Fibroblast of mammary gland (primary cell): ENCODE measurements around the gene POLRMT.

Experiments
- DNase-seq: peaks from one replicate; pipeline ENCODE4 v3.0.0-alpha.2; 2010; ENCODE audit warnings: low read depth
- H3K4me3 ChIP-seq: 2 replicates; pipeline ENCODE4 v1.5.1; 2011; ENCODE audit warnings: low read depth, mild to moderate bottlenecking, low read length, moderate library complexity; ENCODE audit not compliant: control insufficient read depth
- TF ChIP-seq, protein P1 (sequence below): conservative IDR thresholded peaks from 2 replicates; pipeline ENCODE4 v1.5.1; 2011; ENCODE audit warnings: low read depth, low read length, inconsistent platforms; ENCODE audit not compliant: control insufficient read depth, insufficient read depth

Gene POLRMT

DNA sequence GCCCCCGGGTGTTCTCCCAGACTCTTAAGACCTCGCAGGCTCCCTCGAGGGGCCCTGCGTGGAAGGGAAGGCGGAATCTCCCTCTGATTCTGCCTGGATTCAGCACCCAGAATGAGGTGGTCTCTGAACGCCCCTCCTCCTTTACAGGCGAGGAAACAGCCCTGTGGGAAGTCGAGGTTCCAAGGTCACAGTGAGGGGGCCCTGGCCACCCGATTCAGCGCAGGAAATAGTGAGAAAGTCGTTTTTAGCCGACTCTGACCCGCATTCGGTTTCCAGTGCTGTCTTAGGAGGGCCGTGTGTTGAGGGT, 59.9 kb downstream of the POLRMT start:
- TF ChIP-seq, protein P1, sequence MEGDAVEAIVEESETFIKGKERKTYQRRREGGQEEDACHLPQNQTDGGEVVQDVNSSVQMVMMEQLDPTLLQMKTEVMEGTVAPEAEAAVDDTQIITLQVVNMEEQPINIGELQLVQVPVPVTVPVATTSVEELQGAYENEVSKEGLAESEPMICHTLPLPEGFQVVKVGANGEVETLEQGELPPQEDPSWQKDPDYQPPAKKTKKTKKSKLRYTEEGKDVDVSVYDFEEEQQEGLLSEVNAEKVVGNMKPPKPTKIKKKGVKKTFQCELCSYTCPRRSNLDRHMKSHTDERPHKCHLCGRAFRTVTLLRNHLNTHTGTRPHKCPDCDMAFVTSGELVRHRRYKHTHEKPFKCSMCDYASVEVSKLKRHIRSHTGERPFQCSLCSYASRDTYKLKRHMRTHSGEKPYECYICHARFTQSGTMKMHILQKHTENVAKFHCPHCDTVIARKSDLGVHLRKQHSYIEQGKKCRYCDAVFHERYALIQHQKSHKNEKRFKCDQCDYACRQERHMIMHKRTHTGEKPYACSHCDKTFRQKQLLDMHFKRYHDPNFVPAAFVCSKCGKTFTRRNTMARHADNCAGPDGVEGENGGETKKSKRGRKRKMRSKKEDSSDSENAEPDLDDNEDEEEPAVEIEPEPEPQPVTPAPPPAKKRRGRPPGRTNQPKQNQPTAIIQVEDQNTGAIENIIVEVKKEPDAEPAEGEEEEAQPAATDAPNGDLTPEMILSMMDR: no peak
- peak overlapping the region; percentile 90 for H3K4me3 ChIP-seq
- no peak for DNase-seq

DNA sequence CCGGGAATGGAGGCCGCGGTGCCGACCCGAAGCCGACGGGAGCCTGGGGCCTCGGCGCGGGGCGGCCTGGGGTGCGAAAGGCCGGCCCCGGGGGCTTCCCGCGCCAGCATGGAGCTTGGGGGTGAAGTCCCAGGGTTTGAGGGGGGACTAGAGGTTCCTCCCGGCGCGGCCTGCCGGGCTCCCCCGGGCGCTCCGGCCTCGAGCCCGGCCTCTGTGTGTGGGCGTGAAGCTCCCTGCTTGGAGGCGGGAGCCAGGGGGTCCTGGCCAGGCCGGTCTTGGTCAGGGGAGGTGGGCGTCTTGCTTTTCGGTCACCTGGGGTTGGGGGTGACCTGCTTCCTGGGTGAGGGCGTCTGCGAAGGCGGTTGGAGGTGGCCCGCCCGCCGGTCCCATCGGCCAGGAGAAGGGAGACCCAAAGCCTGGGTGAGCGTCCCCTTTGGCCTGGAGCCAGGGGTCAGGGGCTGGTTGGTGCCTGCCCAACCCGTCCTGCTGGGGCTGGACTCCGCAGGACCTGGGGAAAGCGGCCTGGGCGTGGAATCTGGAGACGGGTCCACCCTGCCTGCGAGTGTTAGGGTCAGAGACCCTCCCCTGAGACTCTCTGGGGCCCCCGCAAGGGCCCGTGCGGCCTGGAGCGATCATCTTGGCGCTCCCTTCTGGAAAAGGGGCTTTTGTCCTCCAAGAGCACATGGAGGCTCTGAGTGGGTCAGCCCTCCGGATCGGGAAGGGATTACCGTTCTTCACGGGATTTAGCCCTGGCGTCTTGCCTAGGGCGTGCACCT, 60.4 kb downstream of the POLRMT start:
- peak overlapping the region; percentile 90 for H3K4me3 ChIP-seq
- peak; percentile 66 for DNase-seq
- TF ChIP-seq, protein P1: no peak

DNA sequence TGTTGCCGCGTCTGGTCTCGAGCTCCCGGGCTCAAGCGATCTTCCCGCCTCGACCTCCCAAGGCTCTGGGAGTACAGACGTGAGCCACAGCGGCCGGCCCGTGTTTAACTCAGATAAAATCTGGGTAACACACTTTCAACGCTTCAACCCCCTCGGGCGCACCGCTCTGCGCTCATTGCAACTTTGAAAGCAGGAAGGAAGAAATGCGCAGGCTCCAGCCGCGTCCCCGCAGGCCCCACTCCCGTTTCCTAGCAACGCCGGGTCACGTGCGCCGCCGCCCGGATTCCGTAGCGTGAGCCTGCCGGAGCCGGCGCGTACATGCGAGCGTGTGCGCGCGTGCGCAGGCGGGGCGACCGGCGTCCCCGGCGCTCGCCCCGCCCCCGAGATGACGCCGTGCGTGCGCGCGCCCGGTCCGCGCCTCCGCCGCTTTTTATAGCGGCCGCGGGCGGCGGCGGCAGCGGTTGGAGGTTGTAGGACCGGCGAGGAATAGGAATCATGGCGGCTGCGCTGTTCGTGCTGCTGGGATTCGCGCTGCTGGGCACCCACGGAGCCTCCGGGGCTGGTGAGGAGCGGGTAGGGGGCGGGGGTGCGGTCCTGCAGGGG, 61.1 kb downstream of the POLRMT start, which contains the start of gene BSG:
TSS of gene BSG (plus strand) at position 457 of the 603 bp plus-strand sequence. CDS start at position 496, 39 bp downstream.
- H3K4me3 ChIP-seq: peak within 1 kb of the TSS; percentile 90
- peak; percentile 95 for DNase-seq
- TF ChIP-seq, protein P1: no peak

DNA sequence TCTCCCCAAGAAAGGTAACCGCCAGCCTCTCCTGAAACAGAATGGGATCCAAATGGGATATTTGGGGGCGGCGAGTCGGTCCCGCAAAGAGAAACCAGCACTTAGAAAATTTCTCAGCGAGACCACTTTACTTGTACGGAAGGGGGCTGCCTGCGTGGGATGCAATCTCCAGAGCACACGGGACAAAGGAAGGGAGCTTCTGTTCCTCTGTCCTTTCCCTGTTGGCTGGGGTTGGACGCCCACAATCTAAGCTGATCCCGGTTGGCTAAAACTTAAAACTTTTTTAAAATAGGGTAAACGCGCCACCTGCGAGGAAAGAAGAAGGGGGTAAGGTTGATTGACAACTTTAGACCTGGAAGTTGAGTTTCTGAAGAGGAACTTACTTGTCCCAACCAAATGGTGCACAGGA, 61.8 kb downstream of the POLRMT start:
- TF ChIP-seq, protein P1: no peak
- DNase-seq: peak; percentile 16
- H3K4me3 ChIP-seq: peak overlapping the region; percentile 48

DNA sequence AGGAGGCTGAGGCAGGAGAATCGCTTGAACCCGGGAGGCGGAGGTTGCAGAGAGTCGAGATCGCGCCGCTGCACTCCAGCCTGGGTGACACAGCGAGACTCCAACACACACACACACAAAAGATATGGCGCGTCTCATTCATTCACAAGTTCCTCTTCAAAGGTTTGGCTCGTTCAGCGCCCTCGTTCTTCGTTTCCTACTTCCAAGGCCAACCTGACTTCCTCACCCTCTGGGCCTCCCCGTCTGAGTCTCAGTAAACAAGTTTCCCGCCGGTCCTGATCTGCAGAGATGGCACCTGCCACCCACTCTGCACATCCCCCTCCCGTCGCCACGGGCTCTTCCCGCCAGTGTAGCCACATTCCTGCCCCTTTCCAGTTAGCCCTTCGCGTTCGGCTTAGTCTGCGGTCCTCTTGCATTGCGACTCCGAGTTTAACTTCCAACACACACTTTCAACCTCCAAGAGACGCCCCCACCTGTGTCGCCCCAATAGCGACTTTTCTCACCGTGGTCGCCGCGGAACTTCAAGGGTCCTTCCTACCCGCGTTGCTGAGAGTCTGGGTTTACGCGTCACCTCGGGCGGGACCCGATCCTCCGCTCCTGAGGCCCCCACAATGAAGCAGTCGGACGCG, 62.3 kb downstream of the POLRMT start:
- peak overlapping the region; percentile 48 for H3K4me3 ChIP-seq
- DNase-seq: peak; percentile 18
- TF ChIP-seq, protein P1: no peak

DNA sequence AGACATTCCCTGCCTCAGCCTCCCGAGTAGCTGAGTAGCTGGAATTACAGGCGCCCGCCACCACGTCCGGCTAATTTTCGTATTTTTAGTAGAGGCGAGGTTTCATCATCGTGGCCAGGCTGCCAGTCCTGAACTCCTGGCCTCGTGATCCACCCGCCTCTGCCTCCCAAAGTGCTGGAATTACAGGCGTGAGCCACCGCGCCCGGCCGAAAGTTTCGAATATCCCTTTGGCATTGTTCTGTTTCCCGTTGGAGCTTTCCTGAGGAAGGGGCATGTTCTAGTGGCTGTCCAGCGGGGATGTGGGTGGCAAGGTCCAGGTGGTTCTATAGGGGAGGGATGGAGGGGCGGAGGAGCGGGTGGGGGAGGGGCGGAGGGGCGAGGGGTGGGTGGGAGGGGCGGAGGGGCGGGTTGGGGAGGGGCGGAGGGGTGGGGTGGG, 63.1 kb downstream of the POLRMT start:
- DNase-seq: no peak
- TF ChIP-seq, protein P1: no peak
- H3K4me3 ChIP-seq: no peak overlapping the region
